ENCODE data around the gene PGLYRP2.

- TF ChIP-seq EZH2 (IDR thresholded peaks at IDR 0.05) (no peak), EZH2phosphoT487 (IDR thresholded peaks at IDR 0.05) (no peak), CTCF (IDR thresholded peaks at IDR 0.05) (no peak)
Observed at GRCh38 chr19:15437355-15438123, 41.8 kb downstream of the PGLYRP2 start.

Measured in neural progenitor cell (in vitro differentiated cells).